Mesothelial cell of epicardium (in vitro differentiated cells): ENCODE data around the gene KCNQ1OT1. TPM values are rescaled to one million over a fixed set of nuclear protein-coding genes. Genes with fewer than 3 reads are reported as not detected.

ENCODE experiments used
- DNase-seq, 2 experiments: peaks; one replicate each; pipeline ENCODE4 v3.0.0; 2021; ENCODE audit warnings: low spot score in 2 of 2; ENCODE audit not compliant: unreplicated experiment in 2 of 2
- H3K27ac Mint-ChIP-seq: 2 replicates; pipeline ENCODE4 v1.8.0; 2021; ENCODE audit warnings: mixed read lengths
- H3K27me3 Mint-ChIP-seq: 2 replicates; pipeline ENCODE4 v1.8.0; 2021; ENCODE audit warnings: low read depth, mixed read lengths
- H3K36me3 Mint-ChIP-seq: 2 replicates; pipeline ENCODE4 v1.8.0; 2021; ENCODE audit warnings: mixed read lengths
- H3K4me1 Mint-ChIP-seq: 2 replicates; pipeline ENCODE4 v1.8.0; 2021; ENCODE audit warnings: mixed read lengths
- H3K4me3 Mint-ChIP-seq: 2 replicates; pipeline ENCODE4 v1.8.0; 2021; ENCODE audit warnings: mild to moderate bottlenecking, moderate library complexity, mixed read lengths
- H3K9me3 Mint-ChIP-seq: 2 replicates; pipeline ENCODE4 v1.8.0; 2021; ENCODE audit warnings: mixed read lengths
- CTCF ChIP-seq: fragments of 200-600 bp; sonication (generic); IDR thresholded peaks from one replicate; pipeline ENCODE4 v1.5.0; 2021; ENCODE audit warnings: antibody characterized with exemption; ENCODE audit not compliant: unreplicated experiment
- total RNA-seq: library from RNA; stranded (reverse); gene quantifications from 3 replicates; pipeline ENCODE4 v1.2.1, GENCODE V29; 2021

KCNQ1OT1 gene
- total RNA-seq, 1 donor from 2014 or later, result 35.1 TPM

- Mint-ChIP-seq H3K4me3 (no peak overlapping the region), H3K9me3 (peaks cover 57% of the 10 kb centered on the region), H3K27ac (peak overlapping the region; percentile 1), H3K36me3 (peaks cover 74% of the 10 kb centered on the region), H3K4me1 (peaks cover 3% of the 10 kb centered on the region), H3K27me3 (no peaks in the 10 kb centered on the region)
- no peak for TF ChIP-seq CTCF
- DNase-seq, result no peak
These were observed 49.4 kb downstream of the KCNQ1OT1 start for GRCh38 chr11:2650343-2650867.

GRCh38 chr11:2649848-2650247 lies 49.9 kb downstream of the KCNQ1OT1 start:
- Mint-ChIP-seq H3K27me3 (no peaks in the 10 kb centered on the region), H3K36me3 (peaks cover 72% of the 10 kb centered on the region)

GRCh38 chr11:2649400-2649799 lies 50.4 kb downstream of the KCNQ1OT1 start:
- no peak for TF ChIP-seq CTCF
- H3K27me3 Mint-ChIP-seq, result no peaks in the 10 kb centered on the region
- no peak overlapping the region for H3K4me3 Mint-ChIP-seq
- peaks cover 57% of the 10 kb centered on the region for H3K9me3 Mint-ChIP-seq
- DNase-seq, result no peak
- H3K4me1 Mint-ChIP-seq, result peaks cover 3% of the 10 kb centered on the region
- H3K27ac Mint-ChIP-seq, result no peak overlapping the region
- peaks cover 72% of the 10 kb centered on the region for H3K36me3 Mint-ChIP-seq

More at GRCh38 chr11:2649848-2650247, 49.9 kb downstream of the KCNQ1OT1 start:
- DNase-seq, result no peak
- peaks cover 57% of the 10 kb centered on the region for H3K9me3 Mint-ChIP-seq
- H3K27ac Mint-ChIP-seq, result no peak overlapping the region
- H3K4me1 Mint-ChIP-seq, result peaks cover 3% of the 10 kb centered on the region
- H3K4me3 Mint-ChIP-seq, result no peak overlapping the region
- TF ChIP-seq CTCF, result no peak

GRCh38 chr11:2647953-2648352 lies 51.8 kb downstream of the KCNQ1OT1 start:
- DNase-seq, result no peak
- Mint-ChIP-seq H3K27ac (no peak overlapping the region), H3K9me3 (peaks cover 67% of the 10 kb centered on the region), H3K4me3 (no peak overlapping the region), H3K27me3 (no peaks in the 10 kb centered on the region), H3K36me3 (peaks cover 76% of the 10 kb centered on the region), H3K4me1 (peaks cover 3% of the 10 kb centered on the region)
- TF ChIP-seq CTCF, result no peak

GRCh38 chr11:2647167-2647566 lies 52.6 kb downstream of the KCNQ1OT1 start:
- H3K9me3 Mint-ChIP-seq, result peaks cover 73% of the 10 kb centered on the region
- H3K4me3 Mint-ChIP-seq, result no peak overlapping the region
- H3K36me3 Mint-ChIP-seq, result peaks cover 75% of the 10 kb centered on the region
- no peak for TF ChIP-seq CTCF
- no peaks in the 10 kb centered on the region for H3K27me3 Mint-ChIP-seq
- DNase-seq, result no peak
- H3K27ac Mint-ChIP-seq, result peak overlapping the region; percentile 82
- H3K4me1 Mint-ChIP-seq, result peaks cover 3% of the 10 kb centered on the region

GRCh38 chr11:2645779-2646118 lies 54.0 kb downstream of the KCNQ1OT1 start:
- DNase-seq, result no peak
- no peak for TF ChIP-seq CTCF
- Mint-ChIP-seq H3K4me3 (no peak overlapping the region), H3K27me3 (no peaks in the 10 kb centered on the region), H3K36me3 (peaks cover 78% of the 10 kb centered on the region), H3K4me1 (no peaks in the 10 kb centered on the region), H3K9me3 (peaks cover 79% of the 10 kb centered on the region), H3K27ac (no peak overlapping the region)
